PC-3 (cell line): ENCODE data around the gene TH.

Experiments
- CTCF ChIP-seq: fragments of 300-600 bp; sonication (generic); conservative IDR thresholded peaks from 2 replicates; pipeline ENCODE4 v1.5.1; 2017; ENCODE audit warnings: antibody characterized with exemption, low read depth, mild to moderate bottlenecking, low read length
- EZH2 ChIP-seq: fragments of 300-600 bp; sonication (generic); IDR thresholded peaks from one replicate; pipeline ENCODE4 v1.6.1; 2017; ENCODE audit warnings: antibody characterized with exemption, mild to moderate bottlenecking, low read length; ENCODE audit not compliant: unreplicated experiment

GRCh38 chr11:2207773-2208621 lies 36.4 kb upstream of the TH start:
- no peak for TF ChIP-seq EZH2
- TF ChIP-seq CTCF, result no peak
